Right lobe of liver (tissue), 4 donors: ENCODE results near the gene TAP2.

Experiments used
- CTCF ChIP-seq, 4 donors: fragments of 200-600 bp in 3 of 4; fragments of 450-650 bp in 1 of 4; IDR thresholded peaks; one replicate each; pipeline versions ENCODE4 v1.5.1 to v1.8.0; 2016 to 2022; ENCODE audit warnings: antibody characterized with exemption in 4 of 4, mild to moderate bottlenecking in 2 of 4
- POLR2A ChIP-seq: fragments of 450-650 bp; IDR thresholded peaks from one replicate; pipeline ENCODE4 v1.6.1; 2017; ENCODE audit warnings: antibody characterized with exemption, mild to moderate bottlenecking
- donor health status: DM: no; HTN: no; CAD: no.
- donor health status: DM: no; HTN: no; CAD: no.
- donor health status: DM: no; HTN: yes; CAD: no.

- TF ChIP-seq CTCF (IDR thresholded peaks at IDR 0.05), result no peak
- TF ChIP-seq POLR2A, result no peak
Observed at GRCh38 chr6:32842021-32842650, 3.6 kb upstream of the TAP2 start.
